Stimulated activated naive CD8-positive, alpha-beta T cell treated with anti-CD3 and anti-CD28 coated beads, Interleukin-15, Interleukin-2, amounts not matched to agents 100 ng/mL and 50 ng/mL, for 24 hours (primary cell): ENCODE measurements around the gene CCDC28A.

Experiments used
- H3K27ac Mint-ChIP-seq: one replicate; pipeline ENCODE4 v1.8.0; 2021; ENCODE audit warnings: mild to moderate bottlenecking, mixed read lengths
- H3K27me3 Mint-ChIP-seq: one replicate; pipeline ENCODE4 v1.8.0; 2021; ENCODE audit warnings: mixed read lengths
- H3K36me3 Mint-ChIP-seq: one replicate; pipeline ENCODE4 v1.8.0; 2021; ENCODE audit warnings: low read depth, mixed read lengths
- H3K4me1 Mint-ChIP-seq: one replicate; pipeline ENCODE4 v1.8.0; 2021; ENCODE audit warnings: low read depth, mixed read lengths
- H3K4me3 Mint-ChIP-seq: one replicate; pipeline ENCODE4 v1.8.0; 2021; ENCODE audit warnings: mild to moderate bottlenecking, mixed read lengths
- H3K9me3 Mint-ChIP-seq: one replicate; pipeline ENCODE4 v1.8.0; 2021; ENCODE audit warnings: mixed read lengths

CCDC28A gene

DNA sequence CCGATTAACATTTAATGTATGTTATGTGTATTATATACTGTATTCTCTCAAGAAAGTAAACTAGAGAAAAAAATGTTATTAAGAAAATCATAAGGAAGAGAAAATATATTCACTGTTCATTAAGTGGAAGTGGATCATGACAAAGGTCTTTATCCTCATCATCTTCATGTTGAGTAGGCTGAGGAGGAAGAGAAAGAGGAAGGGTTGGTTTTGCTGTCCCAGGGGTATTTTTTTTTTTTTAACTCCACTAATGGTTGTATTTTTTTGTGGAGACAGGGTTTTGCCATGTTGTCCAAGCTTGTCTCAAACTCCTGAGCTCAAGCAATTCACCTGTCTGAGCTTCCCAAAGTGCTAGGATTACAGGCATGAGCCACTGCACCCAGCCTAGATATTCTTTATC is 33.3 kb downstream of the CCDC28A start:
- Mint-ChIP-seq H3K36me3 (no peaks in the 10 kb centered on the region), H3K4me3 (no peak overlapping the region), H3K27me3 (peaks cover 4% of the 10 kb centered on the region), H3K27ac (no peak overlapping the region), H3K4me1 (no peaks in the 10 kb centered on the region), H3K9me3 (no peaks in the 10 kb centered on the region)

DNA sequence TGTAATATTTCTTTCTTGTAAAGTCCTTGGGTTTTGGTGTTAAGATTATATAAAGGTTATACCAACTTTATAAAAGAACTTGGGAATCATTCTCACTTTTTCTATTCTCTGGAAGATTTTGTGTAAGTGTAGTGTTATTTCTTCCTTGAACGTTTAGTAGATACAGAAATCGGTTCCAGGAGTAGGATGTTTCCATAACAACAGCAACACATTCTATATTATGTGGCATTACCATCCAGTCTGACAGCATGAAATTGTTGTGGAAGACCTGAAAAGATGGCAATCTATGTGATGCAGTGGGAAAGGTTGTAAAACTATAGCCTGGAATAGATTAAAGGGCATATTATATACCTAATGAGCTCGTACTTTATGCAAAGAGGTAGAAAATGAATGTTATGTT is 36.1 kb downstream of the CCDC28A start:
- Mint-ChIP-seq H3K9me3 (no peaks in the 10 kb centered on the region), H3K4me1 (no peaks in the 10 kb centered on the region), H3K27me3 (peaks cover 4% of the 10 kb centered on the region), H3K4me3 (no peak overlapping the region), H3K36me3 (no peaks in the 10 kb centered on the region), H3K27ac (no peak overlapping the region)

DNA sequence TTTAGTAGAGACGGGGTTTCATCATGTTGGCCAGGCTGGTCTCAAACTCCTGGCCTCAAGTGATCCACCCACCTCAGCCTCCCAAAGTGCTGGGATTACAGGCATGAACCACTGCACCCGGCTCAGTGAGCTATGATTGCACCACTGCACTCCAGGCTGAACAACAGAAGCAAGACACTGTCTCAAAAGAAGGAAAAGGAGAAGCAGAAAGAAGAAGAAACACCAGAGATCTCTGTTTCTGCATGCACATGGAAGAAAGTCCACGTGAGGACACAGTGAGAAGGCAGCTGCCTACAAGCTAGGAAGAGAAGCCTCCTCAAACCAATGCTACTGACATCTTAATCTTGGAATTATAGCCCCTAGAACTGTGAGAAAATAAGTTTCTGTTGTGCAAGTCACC is 38.3 kb downstream of the CCDC28A start:
- Mint-ChIP-seq H3K4me1 (peaks cover 9% of the 10 kb centered on the region), H3K9me3 (no peaks in the 10 kb centered on the region), H3K4me3 (no peak overlapping the region), H3K27ac (no peak overlapping the region), H3K27me3 (peaks cover 2% of the 10 kb centered on the region), H3K36me3 (no peaks in the 10 kb centered on the region)

DNA sequence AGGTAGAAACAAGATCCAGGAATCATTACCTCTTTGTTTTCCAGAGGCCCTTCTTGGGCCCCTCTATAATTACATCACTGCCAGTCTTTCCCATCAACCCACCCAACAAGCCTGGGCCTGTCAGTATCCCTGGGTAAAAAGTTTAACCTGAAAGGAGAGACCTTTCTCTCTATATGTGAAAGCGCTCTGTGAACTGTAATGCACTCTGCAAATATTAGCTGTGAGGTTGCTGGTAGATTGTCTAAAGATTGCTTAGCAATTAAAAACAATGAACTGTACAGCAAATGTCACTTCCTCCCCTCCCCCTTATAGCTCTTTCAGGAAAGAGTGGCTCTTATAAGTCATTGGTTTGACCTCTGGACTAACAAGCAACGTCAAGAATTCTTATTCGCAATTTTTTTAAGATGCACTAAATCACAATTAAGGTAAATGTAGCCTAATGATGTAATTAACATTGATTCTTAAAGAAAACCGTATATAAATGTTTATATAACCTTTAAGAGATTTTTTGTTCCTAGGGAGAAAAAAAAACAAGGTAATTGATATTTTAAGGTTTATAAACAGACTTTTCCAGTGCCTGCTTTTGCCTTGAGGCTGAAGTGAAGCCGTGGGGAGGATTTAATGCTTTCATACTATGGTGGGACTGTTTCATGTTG is 40.7 kb downstream of the CCDC28A start:
- no peak overlapping the region for H3K4me3 Mint-ChIP-seq
- H3K27me3 Mint-ChIP-seq, result no peaks in the 10 kb centered on the region
- H3K4me1 Mint-ChIP-seq, result peaks cover 30% of the 10 kb centered on the region
- H3K9me3 Mint-ChIP-seq, result no peaks in the 10 kb centered on the region
- no peaks in the 10 kb centered on the region for H3K36me3 Mint-ChIP-seq
- H3K27ac Mint-ChIP-seq, result no peak overlapping the region

DNA sequence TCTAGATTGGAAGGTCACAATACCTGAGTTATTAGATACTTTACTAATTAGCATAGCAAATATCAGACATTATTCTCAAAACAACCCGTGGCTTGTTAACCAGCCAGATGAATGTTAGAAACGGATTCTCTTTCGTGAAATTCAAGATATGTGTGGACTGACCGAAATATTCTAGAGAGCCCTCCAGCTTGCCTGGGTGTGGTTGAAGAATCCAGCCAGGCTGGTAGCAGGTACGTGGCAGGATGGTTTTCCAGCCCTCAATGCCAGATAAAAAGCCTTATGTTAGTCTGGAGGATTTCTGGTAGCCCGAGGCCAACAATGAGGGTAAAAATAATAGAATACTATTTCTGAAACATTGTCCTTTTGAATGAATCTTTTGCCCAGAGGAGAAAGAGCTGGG is 41.7 kb downstream of the CCDC28A start:
- no peak overlapping the region for H3K27ac Mint-ChIP-seq
- H3K4me3 Mint-ChIP-seq, result no peak overlapping the region

DNA sequence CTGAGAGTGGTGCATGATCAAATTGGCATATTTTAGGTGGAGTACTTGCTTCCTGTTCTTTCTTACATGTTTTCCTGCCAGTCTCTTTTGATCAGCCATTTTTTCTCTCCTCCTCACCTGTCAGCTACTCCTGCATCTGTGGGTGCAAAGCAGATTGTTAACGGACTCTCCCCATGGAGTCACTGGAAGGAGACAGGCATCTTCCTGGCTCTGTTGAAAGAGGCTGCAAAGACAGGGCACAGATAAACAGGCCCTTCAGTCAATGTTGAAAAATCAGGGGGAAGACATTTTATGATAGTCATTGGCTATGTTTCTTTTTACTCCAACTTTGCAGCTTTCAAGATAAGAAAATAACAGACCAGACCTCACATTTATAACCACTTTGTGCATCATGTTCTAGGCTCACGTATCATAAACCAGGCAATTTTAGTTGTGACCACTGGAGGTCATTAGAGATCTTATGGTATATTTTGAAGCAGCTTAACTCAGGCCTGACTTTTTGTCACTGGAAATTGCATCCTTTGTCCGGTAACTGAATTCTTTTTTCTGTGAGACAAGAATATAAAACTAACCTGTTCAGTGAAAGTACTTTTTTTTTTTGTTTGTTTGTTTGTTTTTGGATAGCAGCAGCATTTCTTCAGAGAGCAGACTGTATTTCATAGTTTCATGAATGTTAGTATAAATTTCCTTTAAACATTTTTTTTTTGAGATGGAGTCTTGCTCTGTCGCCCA is 42.4 kb downstream of the CCDC28A start:
- no peak overlapping the region for H3K4me3 Mint-ChIP-seq
- H3K27me3 Mint-ChIP-seq, result no peaks in the 10 kb centered on the region
- peak overlapping the region; percentile 86 for H3K27ac Mint-ChIP-seq
- peaks cover 41% of the 10 kb centered on the region for H3K4me1 Mint-ChIP-seq
- no peaks in the 10 kb centered on the region for H3K36me3 Mint-ChIP-seq
- no peaks in the 10 kb centered on the region for H3K9me3 Mint-ChIP-seq

More for the DNA sequence above, 41.7 kb downstream of the CCDC28A start:
- no peaks in the 10 kb centered on the region for H3K9me3 Mint-ChIP-seq
- H3K4me1 Mint-ChIP-seq, result peaks cover 38% of the 10 kb centered on the region
- H3K36me3 Mint-ChIP-seq, result no peaks in the 10 kb centered on the region
- H3K27me3 Mint-ChIP-seq, result no peaks in the 10 kb centered on the region

DNA sequence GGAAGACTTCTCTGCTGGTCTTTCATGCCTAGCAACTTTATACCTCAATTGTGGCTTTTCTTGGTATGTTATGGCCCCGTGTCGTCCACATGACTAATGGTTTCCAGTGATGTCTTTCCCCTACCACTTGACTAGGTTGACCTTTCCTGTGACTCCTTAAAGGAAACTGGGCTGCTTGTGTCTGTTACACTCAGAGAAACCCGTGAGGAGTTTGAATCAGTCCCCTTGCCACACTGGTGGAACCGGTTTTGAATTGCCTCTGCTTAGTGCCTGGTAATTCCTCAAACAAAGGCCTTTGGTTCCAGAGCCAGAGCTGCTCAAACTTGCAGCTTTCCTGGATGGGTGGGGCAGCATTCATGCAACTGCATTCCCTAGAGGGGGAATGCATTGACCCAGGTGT is 44.2 kb downstream of the CCDC28A start:
- no peaks in the 10 kb centered on the region for H3K9me3 Mint-ChIP-seq
- H3K36me3 Mint-ChIP-seq, result no peaks in the 10 kb centered on the region
- H3K27ac Mint-ChIP-seq, result peak overlapping the region; percentile 90
- no peaks in the 10 kb centered on the region for H3K27me3 Mint-ChIP-seq
- peaks cover 41% of the 10 kb centered on the region for H3K4me1 Mint-ChIP-seq
- peak overlapping the region; percentile 49 for H3K4me3 Mint-ChIP-seq

DNA sequence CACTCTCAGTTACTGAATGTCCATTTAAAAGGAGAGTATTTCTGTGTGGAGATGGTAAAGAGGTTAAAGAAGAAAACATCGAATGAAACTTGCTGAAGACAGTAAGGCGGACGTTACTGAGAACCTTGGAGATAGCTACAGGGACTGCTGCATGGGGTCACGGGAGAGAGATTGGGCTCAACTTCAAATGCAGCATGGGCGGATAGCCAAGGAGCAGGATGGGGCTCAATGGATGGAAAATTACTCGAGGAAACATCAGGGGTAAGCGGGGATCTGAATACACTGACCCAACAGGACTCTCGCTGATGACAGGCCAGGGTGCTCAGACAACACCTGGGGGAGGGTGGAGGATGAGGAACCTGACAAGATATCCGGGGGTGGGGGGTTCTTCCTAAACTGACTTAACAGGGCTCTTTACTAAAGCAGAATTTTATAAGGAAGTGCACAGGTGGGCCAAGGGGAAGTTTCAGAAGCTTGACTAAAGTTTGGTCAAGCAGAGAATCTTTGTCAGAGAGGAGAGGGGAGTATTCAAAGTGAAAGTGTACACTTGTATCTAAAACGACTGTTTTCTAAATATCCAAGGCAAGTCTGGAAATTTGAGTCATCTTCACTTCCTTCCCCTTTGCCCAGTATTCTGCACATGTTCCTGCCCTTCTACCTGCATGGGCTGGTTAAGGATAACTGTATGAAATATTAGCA is 45.1 kb downstream of the CCDC28A start:
- peak overlapping the region; percentile 90 for H3K27ac Mint-ChIP-seq
- H3K4me1 Mint-ChIP-seq, result peaks cover 41% of the 10 kb centered on the region
- H3K9me3 Mint-ChIP-seq, result no peaks in the 10 kb centered on the region
- H3K4me3 Mint-ChIP-seq, result peak overlapping the region; percentile 49
- no peaks in the 10 kb centered on the region for H3K36me3 Mint-ChIP-seq
- H3K27me3 Mint-ChIP-seq, result no peaks in the 10 kb centered on the region

DNA sequence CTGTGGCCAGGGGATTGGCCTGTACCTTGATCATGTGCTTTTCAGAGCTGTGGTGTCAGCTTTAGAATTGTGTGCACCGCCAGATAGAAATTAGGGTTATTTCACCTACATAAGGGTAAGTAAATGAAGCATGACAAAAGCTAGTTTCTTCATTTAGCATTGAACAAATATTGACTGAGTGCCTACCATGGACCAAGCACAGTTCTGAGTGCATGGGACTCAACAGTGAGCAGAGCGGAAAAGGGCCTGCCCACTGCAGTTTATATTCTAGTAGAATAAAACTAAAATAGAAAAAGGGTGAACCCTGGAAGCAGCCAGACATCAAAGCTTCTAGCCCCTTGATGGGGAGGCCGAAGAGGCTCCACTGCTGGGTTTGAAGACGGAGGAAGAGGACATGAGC is 48.0 kb downstream of the CCDC28A start:
- H3K27me3 Mint-ChIP-seq, result no peaks in the 10 kb centered on the region
- no peak overlapping the region for H3K27ac Mint-ChIP-seq
- H3K9me3 Mint-ChIP-seq, result no peaks in the 10 kb centered on the region
- H3K4me3 Mint-ChIP-seq, result no peak overlapping the region
- H3K4me1 Mint-ChIP-seq, result peaks cover 40% of the 10 kb centered on the region
- no peaks in the 10 kb centered on the region for H3K36me3 Mint-ChIP-seq

DNA sequence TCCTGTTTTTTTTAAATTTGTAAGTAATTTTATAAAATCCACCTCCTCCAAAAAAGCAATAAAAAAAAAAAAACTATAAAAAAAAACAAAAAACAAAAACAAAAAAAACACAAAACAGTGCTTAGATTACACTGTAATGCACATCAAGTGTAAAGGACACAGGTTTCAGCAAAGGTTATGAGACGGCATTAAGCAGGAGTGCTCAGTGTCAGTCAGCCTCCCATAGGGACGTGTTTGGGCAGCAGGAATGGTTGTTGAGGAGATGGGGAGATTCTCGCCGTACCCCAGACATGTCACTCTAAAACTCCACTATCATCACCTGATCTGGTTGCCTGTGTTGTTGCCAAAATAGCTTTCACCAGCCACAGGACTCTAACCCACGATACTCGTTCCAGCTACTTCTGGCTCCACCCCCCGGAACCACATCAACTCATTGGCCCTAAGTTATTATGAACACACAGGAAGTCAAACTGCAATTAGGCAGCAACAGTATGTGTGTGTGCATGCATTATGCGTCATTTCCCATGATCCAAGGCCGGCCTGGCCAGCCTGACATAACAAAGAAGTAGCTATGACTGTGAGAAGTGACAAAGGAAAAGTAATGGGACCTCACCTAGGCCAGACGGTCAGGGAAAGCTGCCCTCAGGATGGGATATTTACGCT is 51.0 kb downstream of the CCDC28A start:
- Mint-ChIP-seq H3K27me3 (no peaks in the 10 kb centered on the region), H3K4me3 (no peak overlapping the region), H3K27ac (peak overlapping the region; percentile 3), H3K36me3 (no peaks in the 10 kb centered on the region), H3K9me3 (no peaks in the 10 kb centered on the region), H3K4me1 (peaks cover 14% of the 10 kb centered on the region)

DNA sequence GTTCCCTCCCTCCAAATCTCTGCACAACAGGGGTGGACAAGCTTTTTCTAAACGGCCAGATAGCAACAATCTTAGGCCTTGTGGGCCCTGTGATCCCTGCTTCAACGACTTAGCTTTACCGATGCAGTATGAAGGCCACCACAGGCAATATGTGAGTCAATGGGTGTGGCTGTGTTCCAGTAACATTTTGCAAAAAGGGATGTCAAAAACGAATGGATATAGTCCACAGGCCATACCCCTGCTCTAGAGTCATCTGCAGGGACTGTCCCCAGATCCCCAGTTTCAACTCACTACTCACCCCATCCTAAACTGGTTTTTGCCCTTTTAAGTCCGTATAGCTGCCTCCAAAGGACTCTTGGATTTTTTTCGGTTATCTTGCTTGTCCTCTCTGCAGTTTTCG is 56.7 kb downstream of the CCDC28A start:
- Mint-ChIP-seq H3K27me3 (no peaks in the 10 kb centered on the region), H3K27ac (no peak overlapping the region), H3K4me3 (no peak overlapping the region), H3K36me3 (no peaks in the 10 kb centered on the region), H3K4me1 (no peaks in the 10 kb centered on the region), H3K9me3 (no peaks in the 10 kb centered on the region)

DNA sequence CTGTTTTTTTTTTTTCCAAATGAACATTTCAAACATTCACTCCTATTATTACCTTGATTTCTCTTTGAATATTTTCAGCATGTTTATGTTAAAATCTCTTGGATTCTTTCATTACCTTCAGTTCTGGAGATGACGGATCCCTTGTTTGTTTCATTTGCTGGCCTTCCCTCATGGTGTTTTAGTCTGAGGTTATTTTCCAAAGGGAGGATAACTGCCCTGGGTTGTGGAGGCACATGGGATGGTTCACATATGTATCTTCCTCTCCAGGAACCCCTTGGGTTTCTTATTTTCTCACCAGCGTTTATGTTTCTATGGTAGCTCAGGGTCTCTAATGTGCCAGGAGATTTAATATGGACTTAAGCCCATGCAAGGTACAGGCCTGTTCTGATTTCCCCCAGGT is 58.6 kb downstream of the CCDC28A start:
- Mint-ChIP-seq H3K4me3 (no peak overlapping the region), H3K27ac (no peak overlapping the region), H3K27me3 (no peaks in the 10 kb centered on the region), H3K9me3 (no peaks in the 10 kb centered on the region), H3K4me1 (no peaks in the 10 kb centered on the region), H3K36me3 (no peaks in the 10 kb centered on the region)

DNA sequence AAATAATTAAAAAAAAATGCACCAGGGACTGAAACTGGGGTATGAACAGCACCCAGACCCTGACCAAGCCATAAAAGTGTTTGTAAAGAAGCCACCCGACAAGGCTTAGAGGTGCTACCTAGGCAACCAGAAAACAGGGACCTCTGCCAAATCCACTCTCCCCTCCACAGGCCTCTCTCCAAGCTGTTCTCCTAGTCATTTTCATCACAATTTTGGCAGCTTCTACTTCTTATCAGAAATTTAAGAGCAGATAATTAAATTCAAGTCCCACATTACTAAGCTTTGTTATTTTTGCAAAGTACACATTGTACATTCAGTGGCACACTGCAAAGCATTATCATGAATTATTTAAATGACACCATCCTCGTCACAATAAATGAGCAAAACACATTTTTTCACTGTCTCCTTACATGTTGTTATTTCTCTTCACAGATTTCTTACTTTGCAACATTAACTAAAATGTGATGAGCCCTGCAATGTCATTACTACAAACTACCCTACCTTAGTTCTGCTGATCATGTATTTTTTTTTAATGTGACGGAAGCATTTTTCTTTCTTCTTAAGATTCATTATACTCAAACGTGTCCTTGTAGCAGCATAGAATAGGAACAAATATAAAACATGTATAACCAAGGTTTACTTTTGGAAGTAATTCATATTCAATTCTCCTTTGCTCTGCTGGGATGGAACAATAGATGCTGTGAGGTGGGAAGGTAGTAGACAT is 60.4 kb downstream of the CCDC28A start:
- Mint-ChIP-seq H3K4me3 (no peak overlapping the region), H3K36me3 (no peaks in the 10 kb centered on the region), H3K9me3 (no peaks in the 10 kb centered on the region), H3K27me3 (no peaks in the 10 kb centered on the region), H3K27ac (no peak overlapping the region), H3K4me1 (no peaks in the 10 kb centered on the region)

DNA sequence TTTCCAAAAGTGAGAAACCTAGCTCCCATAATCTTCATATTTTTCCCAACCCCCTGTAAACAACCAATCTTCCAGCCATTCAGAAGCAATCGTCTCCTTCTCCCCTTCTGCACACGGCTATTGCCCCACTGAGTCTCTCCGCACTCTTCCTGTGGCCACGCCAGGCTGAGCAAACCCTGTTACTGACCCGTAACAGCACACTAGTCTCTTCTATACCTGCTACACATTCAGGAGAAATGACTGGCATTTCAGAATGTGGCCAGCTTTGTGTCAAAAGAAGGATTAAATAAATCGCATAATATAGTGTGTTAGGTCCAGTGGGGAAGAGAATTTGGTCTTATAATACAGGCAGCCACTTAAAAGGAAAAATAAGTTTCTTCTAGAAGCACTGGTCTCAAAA is 63.7 kb downstream of the CCDC28A start:
- H3K9me3 Mint-ChIP-seq, result peaks cover 4% of the 10 kb centered on the region

More for the DNA sequence above, 63.7 kb downstream of the CCDC28A start:
- H3K27me3 Mint-ChIP-seq, result no peaks in the 10 kb centered on the region
- H3K36me3 Mint-ChIP-seq, result no peaks in the 10 kb centered on the region
- no peaks in the 10 kb centered on the region for H3K4me1 Mint-ChIP-seq
- no peak overlapping the region for H3K4me3 Mint-ChIP-seq
- H3K27ac Mint-ChIP-seq, result no peak overlapping the region
